ENCODE measurements around the gene GGT1. TPM values are rescaled to one million over a fixed set of nuclear protein-coding genes. Genes with fewer than 3 reads are reported as not detected.
"Not testable (repeated sequence)": the region's sequence is repeated elsewhere in the genome, so short reads cannot be mapped to it uniquely, and the experiment has no call there.

GGT1 gene
- total and polyA plus RNA-seq, 12 donors, result 0.97 to 59.8 (median 4.0) TPM

DNA sequence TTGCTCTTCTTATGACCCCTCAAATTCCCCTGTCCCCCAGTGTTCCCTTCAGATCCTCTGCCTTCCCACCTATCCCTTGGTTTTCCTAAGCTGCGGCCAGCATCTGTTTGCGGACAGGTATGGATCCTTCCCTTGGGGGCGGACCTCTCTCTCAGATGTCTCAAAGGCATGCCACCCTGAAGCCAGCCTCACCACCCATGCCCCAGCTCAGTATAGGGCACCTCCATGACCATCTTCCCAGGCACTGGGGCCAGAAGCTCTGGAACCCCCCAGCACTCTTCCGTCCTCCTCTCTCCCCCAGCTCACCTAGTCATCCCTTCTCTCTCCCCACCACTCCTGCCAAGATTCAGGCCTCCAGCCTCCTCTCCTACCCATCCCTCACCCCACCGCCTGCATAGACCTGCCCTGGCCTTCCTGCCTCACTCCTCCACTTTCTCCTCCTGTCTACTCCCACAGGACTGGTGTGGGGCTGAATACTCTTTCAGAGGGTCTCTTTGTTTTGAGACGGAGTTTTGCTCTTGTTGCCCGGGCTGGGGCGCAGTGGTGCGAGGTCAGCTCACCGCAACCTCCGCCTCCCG is 12.3 kb upstream of the GGT1 start:
- H3K4me1 ChIP-seq (replicated peaks in 1 of 2), result peaks cover 3 to 4% of the 10 kb centered on the region in 2 donors
- TF ChIP-seq, protein P1, sequence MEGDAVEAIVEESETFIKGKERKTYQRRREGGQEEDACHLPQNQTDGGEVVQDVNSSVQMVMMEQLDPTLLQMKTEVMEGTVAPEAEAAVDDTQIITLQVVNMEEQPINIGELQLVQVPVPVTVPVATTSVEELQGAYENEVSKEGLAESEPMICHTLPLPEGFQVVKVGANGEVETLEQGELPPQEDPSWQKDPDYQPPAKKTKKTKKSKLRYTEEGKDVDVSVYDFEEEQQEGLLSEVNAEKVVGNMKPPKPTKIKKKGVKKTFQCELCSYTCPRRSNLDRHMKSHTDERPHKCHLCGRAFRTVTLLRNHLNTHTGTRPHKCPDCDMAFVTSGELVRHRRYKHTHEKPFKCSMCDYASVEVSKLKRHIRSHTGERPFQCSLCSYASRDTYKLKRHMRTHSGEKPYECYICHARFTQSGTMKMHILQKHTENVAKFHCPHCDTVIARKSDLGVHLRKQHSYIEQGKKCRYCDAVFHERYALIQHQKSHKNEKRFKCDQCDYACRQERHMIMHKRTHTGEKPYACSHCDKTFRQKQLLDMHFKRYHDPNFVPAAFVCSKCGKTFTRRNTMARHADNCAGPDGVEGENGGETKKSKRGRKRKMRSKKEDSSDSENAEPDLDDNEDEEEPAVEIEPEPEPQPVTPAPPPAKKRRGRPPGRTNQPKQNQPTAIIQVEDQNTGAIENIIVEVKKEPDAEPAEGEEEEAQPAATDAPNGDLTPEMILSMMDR (IDR thresholded peaks at IDR 0.05), result no peak
- no peak for TF ChIP-seq POLR2A (IDR thresholded peaks at IDR 0.05)
- intact Hi-C loops (cut with DNase I), result no loop called here
- no peak for DNase-seq
- no peaks in the 10 kb centered on the region for H3K9me3 ChIP-seq (replicated peaks in 1 of 3)
- no peak overlapping the region for H3K27ac ChIP-seq
- H3K36me3 ChIP-seq (replicated peaks in 1 of 2), result no peaks in the 10 kb centered on the region
- 94 to 98% (median 97%) methylated on average over 12 of the region's 12 CpGs for WGBS, 4 donors
- H3K27me3 ChIP-seq, result no peaks in the 10 kb centered on the region
- no peak overlapping the region for H3K4me3 ChIP-seq

DNA sequence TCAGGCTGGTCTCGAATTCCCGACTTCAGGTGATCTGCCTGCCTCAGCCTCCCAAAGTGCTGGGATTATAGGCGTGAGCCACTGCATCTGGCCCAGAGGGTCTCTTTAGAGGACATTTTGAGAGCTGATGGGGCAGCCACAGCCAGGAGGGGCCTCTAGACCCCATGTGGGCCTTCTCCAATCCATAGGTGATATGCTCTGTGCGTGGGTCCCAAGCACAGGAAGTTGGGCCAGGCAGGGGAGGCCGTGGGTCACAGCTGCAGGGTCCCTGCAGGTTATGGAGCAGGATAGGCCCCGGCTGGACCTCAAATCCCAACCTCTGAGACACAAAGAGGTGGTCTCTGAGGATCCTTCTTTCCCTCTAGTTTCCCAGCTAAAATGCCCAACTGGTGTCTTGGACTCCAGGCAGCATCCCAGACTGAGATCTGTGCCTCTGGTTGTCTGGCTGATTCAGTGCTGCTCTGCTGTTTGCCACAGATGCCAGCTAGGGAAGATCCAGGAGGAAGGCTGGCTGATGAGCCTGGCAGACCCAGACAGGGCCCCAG is 11.6 kb upstream of the GGT1 start:
- H3K9me3 ChIP-seq (replicated peaks in 1 of 3), result no peaks in the 10 kb centered on the region
- TF ChIP-seq, protein P1 (IDR thresholded peaks at IDR 0.05), result no peak
- TF ChIP-seq POLR2A (IDR thresholded peaks at IDR 0.05), result no peak
- no peaks in the 10 kb centered on the region for H3K27me3 ChIP-seq
- no peak for DNase-seq
- H3K36me3 ChIP-seq (replicated peaks in 1 of 2), result no peaks in the 10 kb centered on the region
- intact Hi-C loops (cut with DNase I), result no loop called here
- H3K4me3 ChIP-seq, result no peak overlapping the region
- no peak overlapping the region for H3K27ac ChIP-seq
- 70 to 97% (median 93%) methylated on average over 5 to 6 of the region's 6 CpGs for WGBS, 4 donors
- H3K4me1 ChIP-seq (replicated peaks in 1 of 2), result peaks cover 3 to 4% of the 10 kb centered on the region in 2 donors

DNA sequence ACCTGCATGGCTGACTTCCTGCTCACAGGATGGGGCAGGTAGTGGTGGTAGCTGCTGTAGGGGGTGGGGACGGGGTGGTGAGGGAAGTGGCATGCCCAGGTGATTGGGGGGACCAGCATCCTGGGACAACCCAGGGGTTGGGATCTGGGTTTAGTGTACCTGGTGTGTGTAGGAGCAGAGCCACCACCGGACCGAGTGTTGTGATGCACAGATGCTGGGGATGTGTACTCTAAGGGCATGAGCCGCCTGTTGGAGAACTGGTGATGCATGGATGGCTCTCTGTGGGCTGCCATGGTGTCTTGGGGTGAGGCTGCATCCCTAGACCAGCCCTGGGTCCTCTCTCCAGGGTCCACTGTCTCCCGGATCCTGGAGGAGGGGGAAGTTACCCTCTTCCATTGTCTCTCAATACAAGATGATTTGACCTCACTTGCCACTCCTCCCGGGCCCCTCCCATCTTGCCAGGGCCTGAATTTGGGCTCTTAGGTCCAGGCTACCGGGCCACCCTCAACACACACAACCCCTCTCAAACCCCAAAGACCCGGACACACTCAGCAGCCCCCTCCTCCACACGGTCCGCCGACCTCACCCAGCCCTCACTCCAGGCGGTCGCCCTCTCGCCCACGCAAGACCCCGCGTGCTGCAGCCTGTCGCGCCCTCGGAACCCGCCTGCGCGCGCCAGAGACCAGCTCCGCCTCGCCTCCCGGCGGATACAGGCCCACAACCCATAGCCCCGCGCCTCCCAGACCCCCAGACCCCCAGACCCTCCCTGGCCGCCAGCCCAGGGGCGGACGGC is 10.7 kb upstream of the GGT1 start:
- WGBS, 4 donors, result 10 to 34% (median 15%) methylated on average over 10 to 33 of the region's 33 CpGs
- H3K36me3 ChIP-seq (replicated peaks in 1 of 2), result no peaks in the 10 kb centered on the region
- no peaks in the 10 kb centered on the region for H3K9me3 ChIP-seq (replicated peaks in 1 of 3)
- intact Hi-C loops (cut with DNase I), result no loop called here
- DNase-seq, result peak in 2 of 7 donors; percentile 17 to 59
- no peaks in the 10 kb centered on the region for H3K27me3 ChIP-seq
- peak overlapping the region in 2 of 4 donors; percentile 28 to 77 for H3K4me3 ChIP-seq
- H3K4me1 ChIP-seq (replicated peaks in 1 of 2), result peaks cover 3 to 4% of the 10 kb centered on the region in 2 donors
- TF ChIP-seq POLR2A (IDR thresholded peaks at IDR 0.05), result no peak
- peak overlapping the region in 3 of 5 donors; percentile 30 to 73 (median 73) for H3K27ac ChIP-seq

DNA sequence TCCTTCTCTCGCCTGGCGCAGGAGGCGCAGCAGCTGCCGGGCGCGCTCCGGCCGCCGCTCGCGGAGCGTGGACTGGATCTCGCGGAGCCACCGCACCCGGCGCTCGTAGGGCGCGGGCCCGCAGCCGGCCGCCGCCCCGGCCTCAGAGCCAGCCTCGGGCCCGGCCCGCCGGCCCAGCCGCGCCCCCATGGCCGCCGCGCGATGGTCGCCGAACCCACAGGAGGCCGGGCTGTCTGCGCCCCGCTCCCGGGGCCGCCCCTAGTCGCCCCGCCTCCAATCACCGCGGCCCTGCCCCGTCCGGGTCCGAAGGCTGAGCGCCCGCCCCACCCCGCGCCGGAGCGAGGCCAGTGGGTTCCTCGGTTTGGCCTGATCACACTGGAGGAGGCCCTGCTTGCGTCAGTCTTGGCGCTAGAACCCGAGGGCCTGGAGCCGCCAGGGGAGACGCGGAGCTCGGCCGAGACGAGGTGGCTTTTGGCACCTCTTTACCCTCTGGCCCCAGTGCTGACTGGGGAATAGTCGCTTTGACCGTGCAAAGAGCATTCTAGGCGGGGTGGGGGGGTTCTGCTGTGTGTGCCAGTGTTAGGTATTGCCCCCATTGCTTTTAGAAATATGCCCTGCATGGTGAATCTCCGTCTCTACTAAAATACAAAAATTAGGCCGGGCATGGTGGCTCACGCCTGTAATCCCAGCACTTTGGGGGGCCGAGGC is 10.0 kb upstream of the GGT1 start, which contains the start of gene LRRC75B:
Gene LRRC75B (minus strand): TSS at position 223 of the 708 bp plus-strand sequence. CDS start 34 bp downstream, at position 189.
- DNase-seq, result peak; percentile 83 to 92 (median 86)
- WGBS, 4 donors, result 4 to 18% (median 9%) methylated on average over 16 to 72 of the region's 72 CpGs
- peak within 1 kb of the TSS in 3 of 5 donors; percentile 30 to 73 (median 73) for H3K27ac ChIP-seq
- H3K4me3 ChIP-seq, result peak within 1 kb of the TSS in 2 of 4 donors; percentile 28 to 77
- peak; percentile 28 to 41 for TF ChIP-seq POLR2A (IDR thresholded peaks at IDR 0.05)
- TF ChIP-seq, protein P1 (IDR thresholded peaks at IDR 0.05), result no peak
- intact Hi-C loops (cut with DNase I), result no loop called here
- no peaks in the 10 kb centered on the region for H3K9me3 ChIP-seq (replicated peaks in 1 of 3)
- H3K4me1 ChIP-seq (replicated peaks in 1 of 2), result peaks cover 3 to 4% of the 10 kb centered on the region in 2 donors
- H3K27me3 ChIP-seq, result no peaks in the 10 kb centered on the region
- H3K36me3 ChIP-seq (replicated peaks in 1 of 2), result no peaks in the 10 kb centered on the region

DNA sequence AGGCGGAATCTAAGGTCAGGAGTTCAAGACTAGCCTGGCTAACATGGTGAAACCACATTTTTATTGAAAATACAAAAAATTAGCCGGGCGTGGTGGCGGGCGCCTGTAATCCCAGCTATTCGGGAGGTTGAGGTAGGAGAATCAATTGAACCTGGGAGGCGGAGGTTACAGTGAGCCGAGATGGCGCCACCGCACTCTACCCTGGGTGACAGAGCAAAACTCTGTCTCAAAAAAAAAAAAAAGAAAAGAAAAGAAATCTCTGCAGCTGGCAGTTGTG is 9.5 kb upstream of the GGT1 start:
- not testable (repeated sequence) for DNase-seq

More for the DNA sequence above, 9.5 kb upstream of the GGT1 start:
- H3K27me3 ChIP-seq; H3K9me3 ChIP-seq (replicated peaks in 1 of 3); H3K4me1 ChIP-seq (replicated peaks in 1 of 2); intact Hi-C loops (cut with DNase I); H3K36me3 ChIP-seq (replicated peaks in 1 of 2): not testable (repeated sequence)
- H3K4me3 ChIP-seq, result peak overlapping the region in 1 of 4 donors; percentile 77
- peak overlapping the region in 2 of 5 donors; percentile 73 for H3K27ac ChIP-seq
- WGBS, 4 donors, result 89 to 94% (median 91%) methylated on average over 10 of the region's 10 CpGs
